NT2/D1 (cell line): ENCODE measurements around the gene PIP5K1C.

ENCODE experiments used
- DNase-seq: peaks from one replicate; pipeline ENCODE4 v3.0.0-alpha.2; 2011; ENCODE audit warnings: low read depth, low spot score
- H3K27me3 ChIP-seq: 2 replicates; pipeline ENCODE4 v1.6.0; 2011; ENCODE audit warnings: mild to moderate bottlenecking; ENCODE audit not compliant: insufficient read length, insufficient read depth
- H3K36me3 ChIP-seq: 2 replicates; pipeline ENCODE4 v1.6.1; 2011; ENCODE audit warnings: mild to moderate bottlenecking, low read length, mixed read lengths; ENCODE audit not compliant: insufficient read depth, insufficient read length
- H3K4me1 ChIP-seq: 2 replicates; pipeline ENCODE4 v1.5.1; 2011; ENCODE audit not compliant: insufficient read depth, insufficient read length
- H3K4me3 ChIP-seq: 2 replicates; pipeline ENCODE4 v1.5.1; 2011; ENCODE audit warnings: low read depth; ENCODE audit not compliant: insufficient read length
- H3K9ac ChIP-seq: 2 replicates; pipeline ENCODE4 v1.6.0; 2011; ENCODE audit warnings: low read depth; ENCODE audit not compliant: insufficient read length
- H3K9me3 ChIP-seq: 2 replicates; pipeline ENCODE4 v1.5.1; 2011; ENCODE audit warnings: mild to moderate bottlenecking, low read length; ENCODE audit not compliant: insufficient read depth
- SUZ12 ChIP-seq: IDR thresholded peaks from 2 replicates; pipeline ENCODE4 v1.6.1; 2011; ENCODE audit not compliant: insufficient read length, insufficient read depth; ENCODE audit errors: extremely low read depth
- YY1 ChIP-seq: IDR thresholded peaks from 2 replicates; pipeline ENCODE4 v1.6.1; 2011; ENCODE audit not compliant: insufficient read length, insufficient read depth
- ZNF274 ChIP-seq: IDR thresholded peaks from 2 replicates; pipeline ENCODE4 v1.6.1; 2011; ENCODE audit warnings: mild to moderate bottlenecking, low read depth, low read length

The PIP5K1C gene

DNA sequence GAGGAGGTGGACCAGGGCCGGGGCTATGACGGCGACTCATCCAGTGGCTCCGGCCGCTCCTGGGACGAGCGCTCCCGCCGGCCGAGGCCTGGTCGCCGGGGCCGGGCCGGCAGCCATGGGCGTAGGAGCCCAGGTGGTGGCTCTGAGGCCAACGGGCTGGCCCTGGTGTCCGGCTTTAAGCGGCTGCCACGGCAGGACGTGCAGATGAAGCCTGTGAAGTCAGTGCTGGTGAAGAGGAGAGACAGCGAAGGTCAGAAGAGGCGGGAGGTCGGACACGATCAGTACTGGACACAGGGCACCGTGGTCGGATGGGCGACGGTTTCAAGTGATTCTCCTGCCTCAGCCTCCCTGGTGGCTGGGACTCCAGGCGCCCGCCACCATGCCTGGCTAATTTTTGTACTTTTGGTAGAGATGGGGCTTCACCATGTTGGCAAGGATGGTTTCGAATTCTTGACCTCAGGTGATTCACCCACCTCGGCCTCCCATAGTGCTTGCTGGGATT is 30.2 kb upstream of the PIP5K1C start:
- Histone ChIP-seq H3K36me3 (no peaks in the 10 kb centered on the region), H3K9me3 (no peaks in the 10 kb centered on the region), H3K4me1 (peaks cover 16% of the 10 kb centered on the region), H3K4me3 (no peak overlapping the region), H3K27me3 (no peaks in the 10 kb centered on the region), H3K9ac (no peak overlapping the region)
- TF ChIP-seq ZNF274, result no peak
- TF ChIP-seq SUZ12, result no peak
- TF ChIP-seq YY1, result no peak
- DNase-seq, result no peak

DNA sequence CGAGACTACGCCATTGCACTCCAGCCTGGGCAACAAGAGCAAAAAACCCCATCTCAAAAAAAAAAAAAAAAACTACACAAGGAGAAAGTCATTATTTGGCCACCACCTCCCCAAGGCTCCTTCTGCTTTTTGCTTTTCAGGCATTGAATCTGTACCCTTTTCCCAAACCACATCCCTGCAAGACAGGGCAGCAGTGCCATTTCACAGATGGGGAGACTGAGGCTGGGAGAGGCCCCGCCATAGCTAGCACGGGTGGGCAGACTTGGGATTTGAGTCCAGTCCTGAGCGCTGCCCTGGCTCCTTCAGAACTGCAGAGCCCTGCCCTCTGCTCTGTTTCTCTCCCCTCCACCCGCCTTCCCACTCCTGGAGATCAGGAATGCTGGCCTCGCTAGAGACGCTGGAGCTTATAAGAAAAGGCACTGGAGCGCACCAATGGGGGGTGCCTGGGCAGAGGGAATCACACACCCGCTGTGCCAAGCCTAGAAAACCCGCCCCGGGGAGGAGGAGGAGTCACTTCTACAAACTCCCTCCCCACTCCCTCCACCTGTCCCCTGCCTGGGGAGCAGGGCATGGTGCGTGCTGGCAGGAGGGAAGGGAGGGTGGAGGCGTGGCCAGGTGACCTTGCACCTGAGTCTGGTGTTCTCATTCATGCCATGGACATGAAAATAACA is 25.5 kb upstream of the PIP5K1C start:
- Histone ChIP-seq H3K9me3 (no peaks in the 10 kb centered on the region), H3K4me3 (no peak overlapping the region), H3K9ac (peak overlapping the region; percentile 67), H3K27me3 (no peaks in the 10 kb centered on the region), H3K4me1 (peaks cover 27% of the 10 kb centered on the region), H3K36me3 (no peaks in the 10 kb centered on the region)
- no peak for TF ChIP-seq YY1
- no peak for TF ChIP-seq ZNF274
- no peak for TF ChIP-seq SUZ12
- DNase-seq, result no peak

DNA sequence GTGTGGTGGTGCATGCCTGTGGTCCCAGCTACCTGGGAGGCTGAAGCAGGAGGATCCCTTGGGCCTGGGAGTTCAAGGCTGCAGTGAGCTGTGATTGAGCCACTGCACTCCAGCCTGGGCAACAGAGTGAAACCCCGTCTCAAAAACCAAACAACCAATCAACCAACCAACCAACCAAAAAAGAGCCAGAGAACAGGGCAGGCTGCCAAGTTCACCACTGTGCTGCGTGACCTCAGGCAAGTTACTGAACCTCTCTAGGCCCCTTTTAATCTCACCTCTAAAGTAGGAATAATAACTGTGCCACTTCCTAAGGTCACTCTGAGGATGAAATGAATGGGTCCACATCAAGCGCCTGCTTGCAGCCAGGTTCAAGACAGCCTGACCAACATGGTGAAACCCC is 24.9 kb upstream of the PIP5K1C start:
- no peaks in the 10 kb centered on the region for H3K9me3 ChIP-seq
- no peak overlapping the region for H3K9ac ChIP-seq
- no peak overlapping the region for H3K4me3 ChIP-seq
- TF ChIP-seq SUZ12, result no peak
- no peak for TF ChIP-seq YY1
- TF ChIP-seq ZNF274, result no peak
- no peaks in the 10 kb centered on the region for H3K36me3 ChIP-seq
- H3K4me1 ChIP-seq, result peaks cover 24% of the 10 kb centered on the region
- no peak for DNase-seq
- H3K27me3 ChIP-seq, result no peaks in the 10 kb centered on the region

DNA sequence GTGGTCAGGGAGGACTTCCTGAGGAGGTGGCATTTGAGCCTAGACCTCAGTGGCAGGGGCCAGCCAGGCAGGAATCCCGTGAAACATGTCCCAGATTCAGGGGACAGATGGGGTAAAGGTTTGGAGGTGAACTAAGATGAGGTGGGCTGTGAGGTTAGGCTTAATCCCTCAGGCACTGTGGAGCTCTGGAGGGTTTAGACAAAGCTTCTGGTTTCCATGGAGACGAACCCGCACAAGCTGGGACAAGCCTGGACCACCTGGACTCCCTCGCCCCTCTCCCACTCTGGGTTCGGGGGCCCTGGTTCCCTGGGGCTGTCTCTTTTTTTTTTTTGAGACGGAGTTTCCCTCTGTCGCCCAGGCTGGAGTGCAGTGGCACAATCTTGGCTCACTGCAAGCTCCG is 23.6 kb upstream of the PIP5K1C start:
- no peaks in the 10 kb centered on the region for H3K27me3 ChIP-seq
- peaks cover 20% of the 10 kb centered on the region for H3K4me1 ChIP-seq
- TF ChIP-seq ZNF274 (no peak), YY1 (no peak), SUZ12 (no peak)
- H3K36me3 ChIP-seq, result no peaks in the 10 kb centered on the region
- no peak overlapping the region for H3K4me3 ChIP-seq
- peak overlapping the region; percentile 23 for H3K9ac ChIP-seq
- DNase-seq, result no peak
- H3K9me3 ChIP-seq, result no peaks in the 10 kb centered on the region

DNA sequence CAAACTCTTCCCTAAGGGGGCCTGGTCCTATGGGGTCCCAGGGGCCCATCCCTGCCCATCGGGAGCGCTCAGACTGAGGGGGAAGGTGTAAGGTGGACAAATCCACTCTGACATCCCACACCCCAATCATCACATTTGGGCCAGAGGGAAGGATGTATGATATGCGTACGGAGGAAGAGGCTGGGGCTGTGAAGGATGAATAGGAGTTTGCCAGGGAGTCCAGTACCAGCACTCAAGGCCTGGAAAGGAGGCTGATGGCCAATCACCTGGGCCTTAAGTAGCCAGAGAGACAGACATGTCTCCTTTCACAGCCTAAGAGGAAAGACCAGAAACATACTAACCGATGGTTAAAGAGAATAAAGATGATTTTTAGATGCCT is 22.8 kb upstream of the PIP5K1C start:
- no peaks in the 10 kb centered on the region for H3K9me3 ChIP-seq
- H3K36me3 ChIP-seq, result no peaks in the 10 kb centered on the region
- no peaks in the 10 kb centered on the region for H3K27me3 ChIP-seq
- peaks cover 15% of the 10 kb centered on the region for H3K4me1 ChIP-seq
- DNase-seq, result no peak
- no peak overlapping the region for H3K9ac ChIP-seq
- TF ChIP-seq YY1, result no peak
- peak overlapping the region; percentile 9 for H3K4me3 ChIP-seq

GRCh38 chr19:3722443-3723109 is 22.3 kb upstream of the PIP5K1C start:
- H3K9ac ChIP-seq, result peak overlapping the region; percentile 58
- no peaks in the 10 kb centered on the region for H3K27me3 ChIP-seq
- H3K36me3 ChIP-seq, result no peaks in the 10 kb centered on the region
- peaks cover 15% of the 10 kb centered on the region for H3K4me1 ChIP-seq
- H3K9me3 ChIP-seq, result no peaks in the 10 kb centered on the region
- no peak for DNase-seq
- peak overlapping the region; percentile 60 for H3K4me3 ChIP-seq
- TF ChIP-seq YY1, result no peak
- no peak for TF ChIP-seq SUZ12

DNA sequence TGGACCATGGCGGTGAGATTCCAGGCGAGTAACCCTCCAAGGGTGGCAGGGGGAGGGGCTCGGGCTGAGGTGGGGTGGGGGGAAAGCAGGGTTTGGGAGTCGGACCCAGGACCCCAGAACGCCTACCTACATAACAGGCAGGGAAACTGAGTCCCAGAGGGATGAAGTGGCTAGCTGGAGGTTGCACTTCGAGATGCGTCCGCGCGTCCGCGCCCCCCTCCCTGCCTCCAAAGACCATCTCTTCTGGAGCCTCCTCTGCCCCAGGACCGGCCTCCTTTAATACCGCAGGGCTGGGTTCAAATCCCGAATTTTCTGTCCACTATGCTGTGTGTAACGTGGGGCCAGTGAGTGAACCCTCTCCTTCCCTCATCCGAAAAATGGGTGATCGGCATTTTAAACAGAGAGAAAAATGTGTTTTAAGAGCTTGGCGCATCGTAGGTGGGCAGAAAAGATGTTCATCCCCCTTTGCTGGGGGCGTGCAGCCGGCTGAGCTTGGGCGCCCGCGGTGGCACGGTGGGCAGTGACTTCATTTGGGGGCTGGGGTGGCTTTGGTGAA is 21.7 kb upstream of the PIP5K1C start:
- Histone ChIP-seq H3K4me3 (peak overlapping the region; percentile 60), H3K36me3 (no peaks in the 10 kb centered on the region), H3K27me3 (no peaks in the 10 kb centered on the region), H3K9me3 (no peaks in the 10 kb centered on the region), H3K4me1 (peaks cover 15% of the 10 kb centered on the region), H3K9ac (peak overlapping the region; percentile 58)
- TF ChIP-seq SUZ12 (no peak), YY1 (no peak), ZNF274 (no peak)
- DNase-seq, result no peak
